ENCODE results near the gene ZNF492.
"Not testable (repeated sequence)": the region's sequence is repeated elsewhere in the genome, so short reads cannot be mapped to it uniquely, and the experiment has no call there.

ZNF492 gene

DNA sequence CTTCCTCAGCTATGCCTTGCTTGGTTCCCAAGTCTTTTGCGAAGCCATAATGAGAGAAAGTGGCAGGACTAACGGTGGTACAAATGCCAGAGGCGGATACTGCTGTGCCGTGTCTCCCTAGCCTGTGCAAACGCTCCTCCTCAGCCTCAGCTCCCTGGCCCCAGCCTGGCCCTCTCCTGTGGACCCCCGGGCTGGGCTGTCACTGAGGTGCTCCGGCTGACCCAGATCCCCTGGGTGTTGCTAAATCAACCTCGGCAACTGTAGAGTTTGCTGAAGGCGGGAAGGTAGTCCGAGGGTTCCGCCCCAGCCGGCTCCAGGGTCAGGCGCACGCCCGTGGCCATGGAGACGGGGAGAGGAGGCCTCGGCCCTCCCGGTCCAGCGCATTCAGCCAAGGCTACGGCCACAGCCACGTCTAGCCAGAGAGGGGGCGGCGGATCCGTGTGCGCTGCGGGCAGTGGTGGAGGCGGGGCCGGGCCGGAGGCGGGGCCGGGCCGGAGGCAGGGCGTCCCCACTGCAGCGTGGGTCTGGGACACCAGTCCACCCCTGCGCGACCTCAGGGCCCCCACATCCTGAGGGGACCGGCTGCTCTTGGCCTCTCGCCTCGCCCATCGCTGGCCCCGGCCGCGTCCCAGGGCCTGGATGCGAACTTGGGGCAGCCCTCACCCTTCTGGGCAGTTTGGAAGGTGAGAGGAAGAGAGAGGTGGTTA, 16.4 kb upstream of the ZNF492 start:
- DNase-seq, result no peak

DNA sequence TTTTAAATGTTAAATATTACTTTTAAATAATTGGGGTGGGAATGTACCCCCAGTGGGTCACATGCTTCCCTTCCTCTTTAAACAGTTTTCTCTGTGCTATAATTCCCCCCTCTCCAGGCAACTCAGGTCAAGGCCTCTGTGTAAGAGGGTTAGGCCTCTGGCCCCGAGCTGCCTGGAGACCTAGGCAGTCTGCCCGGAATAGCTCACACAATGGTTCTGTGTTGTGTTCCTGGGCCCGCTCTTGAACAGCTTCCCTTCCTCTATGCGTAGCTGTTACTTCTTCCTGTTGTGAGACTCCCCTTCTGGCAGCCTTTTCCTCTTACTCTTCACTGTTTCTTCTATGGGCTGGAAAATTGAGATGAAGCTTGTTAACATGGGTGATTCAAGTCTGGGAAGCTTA, 14.8 kb upstream of the ZNF492 start:
- DNase-seq, result no peak

DNA sequence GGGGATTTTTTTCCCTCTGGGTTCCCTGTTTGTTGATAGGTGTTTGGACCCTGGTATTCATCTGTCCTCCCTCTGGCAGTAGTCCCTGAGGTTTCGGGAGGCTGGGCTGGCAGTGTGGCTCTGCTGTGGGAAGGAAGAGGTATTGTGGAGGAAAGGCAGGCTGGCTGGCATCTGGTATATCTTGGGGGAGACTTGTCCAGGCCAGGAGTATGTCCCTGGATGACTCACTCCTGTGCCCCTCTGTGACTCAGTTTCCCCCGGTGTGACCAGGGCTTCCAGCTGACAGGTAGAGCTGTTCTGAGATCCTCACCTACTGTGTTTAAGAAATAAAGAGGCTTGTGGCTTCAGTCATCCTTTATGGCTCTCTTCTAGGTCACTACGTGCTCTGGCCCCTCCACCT, 14.2 kb upstream of the ZNF492 start:
- DNase-seq, result no peak

DNA sequence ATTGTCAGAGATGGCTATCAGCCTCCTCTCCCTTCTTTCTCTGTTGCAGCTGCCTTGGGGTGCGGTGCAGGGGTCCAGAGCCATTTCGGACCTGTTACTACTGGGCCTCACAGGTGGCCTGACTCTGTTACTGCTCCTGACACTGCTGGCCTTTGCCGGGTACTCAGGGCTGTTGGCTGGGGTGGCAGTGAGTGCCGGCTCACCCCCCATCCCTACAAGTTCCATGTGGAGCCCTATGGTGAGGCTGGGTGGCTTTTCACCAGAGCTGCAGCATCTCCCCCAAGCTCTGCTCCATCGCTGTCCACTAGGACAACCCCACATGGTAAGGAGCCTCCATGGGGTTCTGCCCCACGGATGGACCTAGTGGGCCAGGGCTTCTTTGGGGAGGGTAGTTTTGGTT, 13.7 kb upstream of the ZNF492 start:
- DNase-seq, result no peak

DNA sequence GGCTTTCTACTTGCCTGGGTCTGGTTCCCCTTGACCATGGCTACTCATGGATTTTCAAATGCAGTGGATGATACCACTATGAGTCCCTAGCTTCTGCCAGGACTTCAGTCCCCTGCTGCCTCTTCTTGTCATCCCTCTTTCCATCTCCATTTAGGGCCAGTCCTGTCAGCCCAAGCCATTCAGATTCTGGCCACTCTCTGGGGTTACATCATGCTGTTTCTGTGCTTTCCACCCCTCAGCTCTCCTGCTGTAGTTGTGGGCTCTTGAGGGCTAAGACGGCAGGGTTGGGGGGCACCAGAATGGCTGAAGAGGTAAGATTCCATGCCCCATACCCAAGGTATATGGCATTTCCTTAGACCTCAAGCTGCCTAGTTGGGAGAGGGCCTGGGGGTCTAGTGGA, 13.2 kb upstream of the ZNF492 start:
- no peak for DNase-seq

DNA sequence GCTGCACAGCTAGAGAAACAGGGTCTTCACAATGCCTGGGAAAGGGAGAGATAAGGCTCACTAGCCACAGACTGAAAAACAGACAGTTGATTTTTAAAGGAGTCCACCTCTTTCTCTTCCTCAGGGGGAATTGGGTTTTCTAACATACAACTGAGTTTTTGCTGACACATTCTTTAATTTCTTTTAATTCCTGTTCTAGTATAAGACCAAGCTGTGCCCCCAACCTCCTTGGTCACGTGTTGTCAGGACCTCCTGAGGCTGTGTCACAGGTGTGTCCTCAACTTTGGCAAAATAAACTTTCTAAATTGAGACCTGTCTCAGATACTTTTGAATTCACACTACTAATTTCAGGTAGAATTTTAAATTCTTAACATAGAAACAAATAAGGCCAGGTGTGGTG, 12.1 kb upstream of the ZNF492 start:
- DNase-seq, result no peak

DNA sequence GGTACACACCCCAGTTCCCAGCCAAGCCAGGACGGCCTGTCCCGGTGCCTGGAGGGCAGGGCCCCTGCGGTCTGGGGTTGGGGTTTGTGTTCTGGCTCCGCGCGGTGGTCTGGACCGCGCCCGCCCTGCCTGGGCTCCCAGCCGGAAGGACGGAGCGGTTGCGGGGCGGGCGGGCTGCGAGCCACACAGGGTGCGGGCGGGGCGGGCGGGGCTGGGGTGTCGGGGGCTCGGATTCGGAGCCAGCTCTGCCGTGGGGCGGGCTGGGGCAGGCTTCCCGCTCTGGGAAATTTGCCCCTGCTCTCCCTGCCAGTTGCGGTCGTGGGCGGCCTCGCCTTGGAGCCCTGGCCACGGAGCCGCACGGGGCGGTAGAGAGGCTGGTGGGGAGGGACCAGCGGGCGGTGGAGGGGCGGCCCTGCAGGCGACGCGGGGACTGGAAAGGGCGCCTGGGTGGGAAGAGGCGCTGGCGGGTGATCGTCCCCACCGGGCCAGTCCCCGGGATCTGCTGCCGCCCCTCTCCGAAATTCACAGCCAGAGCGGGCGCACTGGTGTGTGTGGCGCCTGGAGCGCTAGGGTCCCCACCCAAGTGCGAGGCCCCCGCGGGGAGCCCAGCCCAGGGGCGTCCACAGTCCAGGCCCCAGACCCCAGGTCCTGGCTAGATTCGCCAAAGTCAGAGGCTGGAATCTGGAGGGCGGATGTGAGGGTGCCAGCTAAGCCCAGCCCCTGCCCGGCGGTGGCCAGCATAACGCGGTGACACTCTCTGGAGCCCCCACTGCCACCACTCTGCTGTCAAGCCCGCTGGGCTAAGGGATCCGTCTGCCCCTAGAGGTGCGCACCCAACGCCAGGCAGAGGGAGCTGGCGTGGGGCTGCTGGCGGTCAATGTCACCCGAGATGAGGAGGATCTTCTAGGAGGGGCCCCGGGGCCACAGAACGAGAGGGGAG, 11.0 kb upstream of the ZNF492 start:
- no peak for DNase-seq

DNA sequence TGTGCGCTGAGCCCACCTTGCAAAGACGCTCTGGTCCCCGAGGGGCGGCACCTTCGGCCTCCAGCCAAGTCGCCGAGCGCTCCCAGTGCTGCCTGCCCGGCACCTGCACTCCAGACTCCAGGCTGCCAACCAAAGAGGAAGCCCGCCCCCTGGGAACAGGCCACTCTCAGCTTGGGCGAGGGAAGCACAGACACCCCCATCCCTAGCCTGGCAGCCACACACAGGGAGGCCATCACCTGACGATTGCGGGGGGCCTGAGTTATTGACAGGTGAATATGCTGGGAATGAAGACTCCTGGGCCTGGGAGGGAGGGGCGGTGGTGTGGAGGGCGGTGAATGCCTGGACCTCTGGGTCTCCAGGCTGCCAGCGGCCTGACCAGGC, 10.3 kb upstream of the ZNF492 start:
- DNase-seq, result no peak

DNA sequence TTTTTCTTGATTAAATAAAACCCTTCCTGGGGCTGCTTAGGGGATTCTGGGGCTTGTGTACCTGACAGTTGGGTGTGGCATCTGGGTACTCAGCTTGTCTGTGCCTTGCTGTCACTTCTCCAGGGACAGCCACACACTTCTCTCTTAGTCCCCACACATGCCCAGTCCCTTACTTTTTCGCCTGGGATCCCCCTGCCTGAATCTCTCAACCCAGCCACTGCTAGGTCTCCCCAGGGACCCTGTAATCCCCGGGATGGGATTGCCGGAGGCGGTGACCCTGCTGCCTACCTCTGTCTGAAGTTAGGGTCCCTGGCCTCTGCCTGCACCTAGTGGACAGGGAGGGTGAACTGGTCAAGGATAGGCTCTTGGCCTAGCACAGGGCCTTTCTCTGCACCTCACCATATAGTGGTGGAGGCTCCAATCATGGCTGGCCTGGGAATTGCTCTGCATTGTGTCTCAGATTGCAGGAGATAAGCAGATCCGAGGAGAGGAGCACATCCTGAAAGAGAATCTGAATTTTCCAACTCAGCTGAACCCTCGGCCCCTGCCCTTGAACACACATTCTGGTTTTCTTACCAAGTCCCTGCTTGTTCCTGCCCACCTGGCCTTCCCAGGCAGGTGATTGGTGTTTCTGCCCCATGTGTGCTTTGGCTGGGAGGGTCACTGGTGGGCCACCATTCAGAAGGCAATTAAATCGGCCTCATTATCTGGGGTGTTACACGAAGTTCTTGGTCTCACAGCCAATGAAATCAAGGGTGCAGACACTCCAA, 8.7 kb upstream of the ZNF492 start:
- no peak for DNase-seq

DNA sequence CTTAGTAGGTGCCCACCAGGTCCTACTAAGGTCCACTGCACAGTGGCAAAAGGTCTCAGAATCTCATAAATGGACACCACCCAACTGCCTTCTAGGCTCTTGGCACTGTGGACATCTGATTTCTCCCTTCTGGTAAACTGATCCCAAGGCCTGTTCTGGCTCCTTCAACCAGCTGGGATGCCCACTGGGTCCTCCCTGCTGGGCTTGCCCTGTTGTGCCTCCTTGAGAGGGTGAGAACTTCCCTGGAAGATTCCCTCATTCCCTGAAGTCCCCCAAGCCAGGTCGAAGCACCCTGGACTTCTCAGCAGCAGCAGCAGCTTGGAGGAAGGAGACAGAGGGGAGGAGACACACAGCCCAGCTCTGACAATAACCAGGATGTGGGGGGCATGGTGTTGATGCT, 6.6 kb upstream of the ZNF492 start:
- DNase-seq, result no peak

DNA sequence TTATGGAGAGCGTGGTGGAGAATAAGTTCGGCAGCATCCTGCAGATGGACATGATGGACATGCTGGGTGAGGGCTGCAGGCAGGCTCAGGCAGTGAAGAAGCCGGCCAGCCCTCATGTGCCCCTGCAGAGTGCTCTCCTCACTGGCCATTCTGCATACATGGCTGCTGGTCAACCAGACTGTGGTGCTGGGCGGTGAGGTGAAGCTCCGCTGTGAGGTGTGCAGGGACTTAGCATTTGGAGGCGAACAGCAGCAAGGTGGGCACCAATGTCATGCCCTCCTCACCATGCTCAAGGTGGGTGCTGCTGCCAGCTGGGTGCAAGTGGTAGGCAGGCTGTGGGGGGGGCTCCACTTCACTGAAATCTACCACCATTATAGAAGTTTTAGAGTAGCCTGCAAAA, 5.7 kb upstream of the ZNF492 start:
- no peak for DNase-seq

DNA sequence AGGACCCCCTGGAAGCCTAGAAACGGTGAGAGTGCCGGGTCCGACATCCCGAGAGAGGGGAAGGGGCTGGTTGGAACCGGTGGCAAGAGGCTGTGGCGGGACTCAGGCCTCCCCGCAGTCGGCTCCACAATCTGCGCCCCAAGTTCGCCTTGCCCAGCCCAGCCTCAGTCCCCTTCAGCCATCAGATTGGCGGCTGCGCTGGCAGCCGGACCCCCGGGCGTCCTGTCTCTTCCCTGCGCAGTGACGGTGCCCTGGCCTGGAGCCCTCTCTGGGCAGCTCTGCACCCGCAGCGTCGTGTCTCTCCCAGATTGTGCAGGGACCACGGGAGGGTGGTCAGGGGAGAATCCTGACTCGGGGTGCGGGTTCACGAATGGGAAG, 315 bp downstream of the ZNF492 start:
- DNase-seq, result no peak

DNA sequence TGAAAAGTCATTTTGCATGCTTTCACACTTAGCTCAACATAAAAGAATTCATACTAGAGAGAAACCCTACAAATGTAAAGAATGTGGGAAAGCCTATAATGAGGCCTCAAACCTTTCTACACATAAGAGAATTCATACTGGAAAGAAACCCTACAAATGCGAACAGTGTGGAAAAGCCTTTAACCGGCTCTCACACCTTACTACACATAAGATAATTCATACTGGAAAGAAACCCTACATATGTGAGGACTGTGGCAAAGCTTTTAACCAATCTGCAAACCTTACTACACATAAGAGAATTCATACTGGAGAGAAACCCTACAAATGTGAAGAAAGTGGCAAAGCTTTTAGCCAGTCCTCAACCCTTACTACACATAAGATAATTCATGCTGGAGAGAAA, 51.4 kb downstream of the ZNF492 start:
- DNase-seq, result not testable (repeated sequence)

DNA sequence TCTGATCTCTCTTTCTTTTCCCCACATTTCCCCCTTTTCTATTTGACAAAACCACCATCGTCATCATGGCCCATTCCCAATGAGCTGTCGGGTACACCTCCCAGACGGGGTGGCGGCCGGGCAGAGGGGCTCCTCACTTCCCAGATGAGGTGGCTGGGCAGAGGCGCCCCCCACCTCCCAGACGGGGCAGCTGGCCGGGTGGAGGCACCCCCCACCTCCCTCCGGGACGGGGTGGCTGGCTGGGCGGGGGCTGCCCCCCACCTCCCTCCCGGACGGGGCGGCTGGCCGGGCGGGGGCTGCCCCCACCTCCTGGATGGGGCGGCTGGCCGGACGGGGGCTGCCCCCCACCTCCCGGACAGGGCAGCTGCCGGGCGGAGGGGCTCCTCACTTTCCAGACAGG, 68.5 kb downstream of the ZNF492 start:
- not testable (repeated sequence) for DNase-seq

DNA sequence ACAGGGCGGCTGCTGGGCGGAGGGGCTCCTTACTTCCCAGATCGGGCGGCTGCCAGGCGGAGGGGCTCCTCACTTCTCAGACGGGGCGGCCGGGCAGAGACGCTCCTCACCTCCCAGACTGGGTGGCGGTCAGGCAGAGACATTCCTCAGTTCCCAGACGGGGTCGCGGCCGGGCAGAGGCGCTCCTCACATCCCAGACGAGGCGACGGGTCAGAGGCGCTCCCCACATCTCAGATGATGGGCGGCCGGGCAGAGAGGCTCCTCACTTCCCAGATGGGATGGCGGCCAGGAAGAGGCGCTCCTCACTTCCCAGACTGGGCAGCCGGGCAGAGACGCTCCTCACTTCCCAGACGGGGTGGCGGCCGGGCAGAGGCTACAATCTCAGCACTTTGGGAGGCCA, 69.0 kb downstream of the ZNF492 start:
- not testable (repeated sequence) for DNase-seq

DNA sequence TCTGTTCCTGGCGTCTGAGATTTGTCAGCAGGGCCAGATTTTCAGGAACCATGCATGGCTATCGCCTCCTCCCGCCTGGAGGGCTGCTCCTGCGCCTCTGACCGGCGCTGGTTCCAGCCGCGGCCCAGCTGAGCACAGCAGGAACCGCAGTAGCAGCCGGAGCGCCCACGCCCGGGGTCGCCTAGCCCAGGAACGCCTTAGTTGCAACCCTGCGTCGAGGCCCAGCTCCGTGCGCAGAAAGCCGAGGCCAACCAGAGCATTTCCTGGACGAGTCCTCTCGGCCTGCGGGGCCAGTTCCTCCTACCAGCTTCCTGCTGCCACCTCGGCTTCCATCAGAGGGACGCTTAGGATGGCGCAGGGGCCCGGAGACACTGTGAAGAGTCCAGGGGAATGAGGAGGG, 74.9 kb downstream of the ZNF492 start:
- no peak for DNase-seq

Data from inflammatory macrophage treated with lipopolysaccharide for 1 hour (primary cell).